Ovary (tissue), 9 donors: ENCODE measurements around the gene SERPINH1. TPM values are rescaled to one million over a fixed set of nuclear protein-coding genes. Genes with fewer than 3 reads are reported as not detected.

Experiments
- DNase-seq, 5 donors: peaks; one replicate each; pipeline ENCODE4 v3.0.0-alpha.2; 2019 to 2020
- H3K27ac ChIP-seq, 2 donors: fragments of 200-600 bp; one replicate each; pipeline versions ENCODE4 v1.5.1 to v1.8.0; 2019 to 2022
- H3K27me3 ChIP-seq: fragments of 200-600 bp; one replicate; pipeline ENCODE4 v1.8.0; 2022
- H3K36me3 ChIP-seq: fragments of 200-600 bp; sonication (generic); one replicate; pipeline ENCODE4 v1.5.1; 2019
- H3K4me1 ChIP-seq: one replicate; pipeline ENCODE4 v1.8.1; 2013; ENCODE audit warnings: mild to moderate bottlenecking, moderate library complexity; ENCODE audit not compliant: insufficient read depth
- H3K4me3 ChIP-seq: fragments of 200-600 bp; sonication (generic); one replicate; pipeline ENCODE4 v1.5.1; 2017
- H3K9me3 ChIP-seq, 2 donors: fragments of 200-600 bp in 1 of 2; sonication (generic) in 1 of 2; one replicate each; pipeline versions ENCODE4 v1.5.1 to v1.8.1; 2013 to 2019; ENCODE audit warnings: mild to moderate bottlenecking in 1 of 2, moderate library complexity in 1 of 2
- CTCF ChIP-seq, 3 donors: fragments of 450-650 bp in 2 of 3; fragments of 200-600 bp in 1 of 3; IDR thresholded peaks; one replicate each; pipeline versions ENCODE4 v1.5.1 to v1.8.0; 2016 to 2022; ENCODE audit warnings: antibody characterized with exemption in 3 of 3, mild to moderate bottlenecking in 1 of 3
- EP300 ChIP-seq: sonication (generic); formaldehyde crosslinking; IDR thresholded peaks from one replicate; pipeline ENCODE4 v1.6.1; 2017; ENCODE audit warnings: antibody characterized with exemption
- POLR2A ChIP-seq: fragments of 450-650 bp; IDR thresholded peaks from one replicate; pipeline ENCODE4 v1.6.1; 2017; ENCODE audit warnings: antibody characterized with exemption, mild to moderate bottlenecking, moderate library complexity
- WGBS, 3 donors: extraction: QIAGEN DNeasy Blood & Tissue Kit in 1 of 3; methylation state at CpG; one replicate each; pipeline versions ENCODE4 v1.1.5 to v1.1.7; 2013 to 2017; 5-methylcytosine and 5-hydroxymethylcytosine counted together
- intact Hi-C, 4 donors: fragments of 100-400 bp; cut with DNase I; formaldehyde crosslinking; loops; one replicate each; pipeline versions ENCODE4 v1.11.0 to v1.15.1; 2022 to 2023
- polyA plus RNA-seq, 2 donors: library from polyadenylated mRNA; stranded (reverse); fragments of 200-250 nt in 1 of 2; fragments of 350-450 nt in 1 of 2; fragmentation: Illumina TruSeq in 1 of 2; extraction: RNeasy Lipid Tissue Mini Kit (QIAGEN cat#74804) in 1 of 2; gene quantifications; one replicate each; pipeline ENCODE4 v1.2.3, GENCODE V29; 2013 to 2014
- total RNA-seq, 7 donors: library from RNA; depleted of rRNA in 2 of 7; stranded (reverse); fragments of >200 nt in 2 of 7; fragmentation: NEBNext Ultra II Directional in 3 of 7; extraction: Animal tissue kit (Norgen Biotek cat#: 25700) in 3 of 7; gene quantifications; one replicate each; pipeline versions ENCODE4 v1.1.0 to v1.2.4, GENCODE V29; 2016 to 2023
- donor health status: DM: no; HTN: no; CAD: no; lungs with moderate emphysema.
- donor health status: DM: no; HTN: no; CAD: no.
- donor health status: Bipolar disorder and iron deficiency.
- donor health status: DM: yes; HTN: yes; CAD: no.
- donor health status: DM: no; HTN: no; CAD: no.
- donor health status: DM: yes; HTN: yes; CAD: no.

The SERPINH1 gene
- total and polyA plus RNA-seq, 9 donors, result 122 to 289 (median 183) TPM

GRCh38 chr11:75606099-75606498, 44.0 kb downstream of the SERPINH1 start:
- WGBS, 3 donors, result 87 to 90% (median 89%) methylated on average over 8 of the region's 8 CpGs
- no peak for DNase-seq
- H3K9me3 ChIP-seq, result no peaks in the 10 kb centered on the region
- no peak overlapping the region for H3K27ac ChIP-seq
- no peak for TF ChIP-seq EP300
- TF ChIP-seq CTCF (IDR thresholded peaks at IDR 0.05), result no peak
- TF ChIP-seq POLR2A, result no peak
- no peaks in the 10 kb centered on the region for H3K4me1 ChIP-seq
- H3K4me3 ChIP-seq, result no peak overlapping the region
- H3K36me3 ChIP-seq, result no peaks in the 10 kb centered on the region
- no peaks in the 10 kb centered on the region for H3K27me3 ChIP-seq
- intact Hi-C loops, result no loop called here

GRCh38 chr11:75611823-75612222, 49.8 kb downstream of the SERPINH1 start:
- Histone ChIP-seq H3K36me3 (no peaks in the 10 kb centered on the region), H3K4me3 (no peak overlapping the region), H3K4me1 (no peaks in the 10 kb centered on the region), H3K27me3 (no peaks in the 10 kb centered on the region), H3K27ac (no peak overlapping the region), H3K9me3 (no peaks in the 10 kb centered on the region)
- no peak for TF ChIP-seq CTCF (IDR thresholded peaks at IDR 0.05)
- TF ChIP-seq EP300, result no peak
- TF ChIP-seq POLR2A, result no peak
- intact Hi-C loops, result no loop called here
- no peak for DNase-seq
- 82 to 88% (median 87%) methylated on average over 3 of the region's 3 CpGs for WGBS, 3 donors

- TF ChIP-seq EP300 (no peak), POLR2A (no peak), CTCF (IDR thresholded peaks at IDR 0.05) (no peak)
- Histone ChIP-seq H3K36me3 (no peaks in the 10 kb centered on the region), H3K4me1 (no peaks in the 10 kb centered on the region), H3K4me3 (no peak overlapping the region), H3K27ac (no peak overlapping the region), H3K27me3 (no peaks in the 10 kb centered on the region), H3K9me3 (no peaks in the 10 kb centered on the region)
- 31 to 37% (median 33%) methylated on average over 7 of the region's 7 CpGs for WGBS, 3 donors
- no peak for DNase-seq
- intact Hi-C loops, result no loop called here
Measured at GRCh38 chr11:75615751-75616150, 53.7 kb downstream of the SERPINH1 start.

- TF ChIP-seq CTCF (IDR thresholded peaks at IDR 0.05) (no peak), POLR2A (no peak), EP300 (no peak)
- intact Hi-C loops, result no loop called here
- H3K27ac ChIP-seq, result no peak overlapping the region
Measured at GRCh38 chr11:75616281-75616680, 54.2 kb downstream of the SERPINH1 start.

More at GRCh38 chr11:75616281-75616680, 54.2 kb downstream of the SERPINH1 start:
- DNase-seq, result no peak
- 67 to 71% (median 68%) methylated on average over 5 of the region's 5 CpGs for WGBS, 3 donors
- H3K4me1 ChIP-seq, result no peaks in the 10 kb centered on the region
- no peak overlapping the region for H3K4me3 ChIP-seq
- no peaks in the 10 kb centered on the region for H3K27me3 ChIP-seq
- H3K36me3 ChIP-seq, result no peaks in the 10 kb centered on the region
- H3K9me3 ChIP-seq, result no peaks in the 10 kb centered on the region

Other genes with a start within 250 kb of the SERPINH1 start
- gene ARRB1, start 210.6 kb upstream of the SERPINH1 start, total RNA-seq, result 10 to 100 TPM; 16.5 to 68.0 (median 30.6) TPM
- gene ARRB1, start 210.6 kb upstream of the SERPINH1 start, polyA plus RNA-seq, result 10 to 100 TPM; 15.2 to 27.2 TPM
- 1,000 to 10,000 TPM; 4,127 to 7,276 (median 5,342) TPM for gene RPS3, start 162.7 kb upstream of the SERPINH1 start, total RNA-seq
- 1,000 to 10,000 TPM; 3,268 to 7,073 TPM for gene RPS3, start 162.7 kb upstream of the SERPINH1 start, polyA plus RNA-seq
- 1 to 10 TPM in 1 of 7 donors, under 1 TPM in 4, not detected in 2; 0.13 to 1.1 (median 0.34) TPM for gene KLHL35, start 129.1 kb upstream of the SERPINH1 start, total RNA-seq
- under 1 TPM; 0.07 to 0.35 TPM for gene KLHL35, start 129.1 kb upstream of the SERPINH1 start, polyA plus RNA-seq
- gene GDPD5, start 36.3 kb upstream of the SERPINH1 start, total RNA-seq, result 10 to 100 TPM in 2 of 7 donors, 1 to 10 TPM in 5; 3.8 to 15.8 (median 8.4) TPM
- gene GDPD5, start 36.3 kb upstream of the SERPINH1 start, polyA plus RNA-seq, result 1 to 10 TPM; 5.5 to 6.3 TPM
- 10 to 100 TPM in 3 of 7 donors, 1 to 10 TPM in 4; 2.1 to 18.7 (median 8.8) TPM for gene MAP6, start 106.8 kb downstream of the SERPINH1 start, total RNA-seq
- gene MAP6, start 106.8 kb downstream of the SERPINH1 start, polyA plus RNA-seq, result 10 to 100 TPM in 1 of 2 donors, 1 to 10 TPM in 1; 6.0 to 17.6 TPM
- gene MOGAT2, start 155.6 kb downstream of the SERPINH1 start, total RNA-seq, result 1 to 10 TPM in 1 of 7 donors, under 1 TPM in 1, not detected in 5; 0.72 to 1.1 TPM
- gene MOGAT2, start 155.6 kb downstream of the SERPINH1 start, polyA plus RNA-seq, result not detected
- 1 to 10 TPM in 6 of 7 donors, under 1 TPM in 1; 0.69 to 2.1 (median 1.6) TPM for gene DGAT2, start 206.5 kb downstream of the SERPINH1 start, total RNA-seq
- 10 to 100 TPM in 1 of 2 donors, 1 to 10 TPM in 1; 1.2 to 21.1 TPM for gene DGAT2, start 206.5 kb downstream of the SERPINH1 start, polyA plus RNA-seq